Endothelial cell of umbilical vein (primary cell): ENCODE measurements around the gene CD247. TPM values are rescaled to one million over a fixed set of nuclear protein-coding genes. Genes with fewer than 3 reads are reported as not detected.

Experiments used
- BruUV-seq: library from RNA; stranded (reverse); fragments of 400-500 nt; replicated peaks from 2 replicates; lab custom pipeline; 2021; lab: Mats Ljungman, UMichigan
- CTCF ChIA-PET: fragments of 300-600, 350-600 bp; sonication (Branson Sonifier 250); formaldehyde crosslinking; loops from one replicate; lab custom pipeline; 2021; ENCODE audit warnings: antibody characterized with exemption, inconsistent platforms; lab: Charles Lee
- POLR2A ChIA-PET: fragments of 300-600, 350-600 bp; sonication (Branson Sonifier 250); formaldehyde crosslinking; loops from one replicate; lab custom pipeline; 2021; ENCODE audit warnings: antibody characterized with exemption, inconsistent platforms; lab: Charles Lee
- DNase-seq: peaks from one replicate; pipeline ENCODE4 v3.0.0-alpha.2; 2011; ENCODE audit warnings: low read depth, low spot score
- FAIRE-seq: peaks from 2 replicates; lab custom pipeline; 2011; peaks lifted over from hg19 to GRCh38; lab: Jason Lieb, UNC
- H2AFZ ChIP-seq: 2 replicates; pipeline ENCODE4 v1.6.0; 2012; ENCODE audit warnings: low read depth, low read length, control low read depth, inconsistent platforms
- H3K27ac ChIP-seq: 2 replicates; pipeline ENCODE4 v1.5.1; 2011; ENCODE audit warnings: low read depth, mild to moderate bottlenecking, control low read depth, low read length, moderate library complexity; ENCODE audit not compliant: insufficient read depth
- H3K27me3 ChIP-seq, 2 experiments: 2 replicates each; pipeline versions ENCODE4 v1.6.0 to v1.6.1; 2011; ENCODE audit warnings: low read length in 2 of 2, mixed read lengths in 1 of 2; ENCODE audit not compliant: control insufficient read depth in 2 of 2, insufficient read depth in 2 of 2
- H3K36me3 ChIP-seq, 2 experiments: 2 replicates in 1 of 2; 3 replicates in 1 of 2; pipeline ENCODE4 v1.5.1; 2011; ENCODE audit warnings: low read length in 2 of 2, mild to moderate bottlenecking in 1 of 2, moderate library complexity in 1 of 2; ENCODE audit not compliant: control insufficient read depth in 2 of 2, insufficient read depth in 2 of 2; ENCODE audit errors: extremely low read depth in 1 of 2
- H3K4me1 ChIP-seq: 3 replicates; pipeline ENCODE4 v1.5.1; 2011; ENCODE audit warnings: mild to moderate bottlenecking, low read length; ENCODE audit not compliant: control insufficient read depth, insufficient read depth; ENCODE audit errors: extremely low read depth
- H3K4me2 ChIP-seq: 2 replicates; pipeline ENCODE4 v1.6.1; 2011; ENCODE audit warnings: low read length, control low read depth, mixed read lengths; ENCODE audit not compliant: insufficient read depth
- H3K4me3 ChIP-seq, 3 experiments: fragments of 200-600 bp in 1 of 3; sonication (generic), shearing (Covaris generic) in 1 of 3; replicated peaks in 1 of 3; 2 replicates each; pipeline ENCODE4 v1.5.1; 2011 to 2016; ENCODE audit warnings: control low read depth in 3 of 3, low read length in 3 of 3, mild to moderate bottlenecking in 2 of 3, inconsistent platforms in 1 of 3, low read depth in 1 of 3, moderate library complexity in 1 of 3; ENCODE audit not compliant: insufficient read depth in 1 of 3
- H3K79me2 ChIP-seq: 2 replicates; pipeline ENCODE4 v1.6.0; 2012; ENCODE audit warnings: low read length, inconsistent platforms; ENCODE audit not compliant: control insufficient read depth, insufficient read depth
- H3K9ac ChIP-seq: replicated peaks from 2 replicates; pipeline ENCODE3; 2011; ENCODE audit warnings: low read length, control low read depth; ENCODE audit not compliant: insufficient read depth; ENCODE audit errors: extremely low read depth
- H3K9me1 ChIP-seq: replicated peaks from 3 replicates; pipeline ENCODE4 v1.6.0; 2011; ENCODE audit warnings: mild to moderate bottlenecking, low read length; ENCODE audit not compliant: control insufficient read depth, insufficient read depth; ENCODE audit errors: extremely low read depth
- H3K9me3 ChIP-seq: replicated peaks from 2 replicates; pipeline ENCODE4 v1.5.1; 2012; ENCODE audit warnings: low read length, inconsistent platforms; ENCODE audit not compliant: control insufficient read depth, insufficient read depth
- H4K20me1 ChIP-seq: replicated peaks from 2 replicates; pipeline ENCODE3; 2011; ENCODE audit warnings: mild to moderate bottlenecking, low read length; ENCODE audit not compliant: control insufficient read depth, insufficient read depth; ENCODE audit errors: extremely low read depth
- EZH2 ChIP-seq: IDR thresholded peaks from 2 replicates; pipeline ENCODE4 v1.6.1; 2012; ENCODE audit warnings: borderline replicate concordance, low read depth, mild to moderate bottlenecking, moderate library complexity, low read length, inconsistent platforms; ENCODE audit not compliant: severe bottlenecking
- FOS ChIP-seq: IDR thresholded peaks from 2 replicates; pipeline ENCODE4 v1.6.1; 2011; ENCODE audit warnings: mild to moderate bottlenecking, low read length, moderate library complexity, borderline replicate concordance; ENCODE audit not compliant: insufficient read depth
- JUN ChIP-seq: IDR thresholded peaks from 2 replicates; pipeline ENCODE4 v1.6.1; 2011; ENCODE audit warnings: borderline replicate concordance, low read depth; ENCODE audit not compliant: insufficient read length, insufficient read depth
- dilution Hi-C: fragments of 300-500 bp; cut with MboI; formaldehyde crosslinking; loops from one replicate; pipeline ENCODE4 v1.15.0; 2019; ENCODE audit warnings: low sequenced_read_pairs; ENCODE audit not compliant: extremely low pct_ligation_motif_present
- intact Hi-C: fragments of 100-400 bp; cut with micrococcal nuclease; formaldehyde crosslinking; loops from one replicate; pipeline ENCODE4 v1.10.0; 2022
- polyA plus RNA-seq, 4 experiments: library from polyadenylated mRNA; depleted of rRNA in 3 of 4; stranded (reverse) in 3 of 4; unstranded in 1 of 4; fragments of >200 nt; gene quantifications; 2 replicates each; pipeline versions ENCODE4 v1.2.1 to v1.2.3, GENCODE V29; 2011 to 2012; ENCODE audit warnings: missing spikeins in 1 of 4
- total RNA-seq: library from RNA; stranded (reverse); gene quantifications from 2 replicates; pipeline ENCODE4 v1.2.3, GENCODE V29; 2021
- TF ChIP-seq, protein P1 (sequence below), 2 donors: IDR thresholded peaks; 1 replicate in 1 of 2; 2 replicates in 1 of 2; pipeline ENCODE4 v1.5.1; 2011; ENCODE audit warnings: low read length in 2 of 2, mild to moderate bottlenecking in 2 of 2, moderate library complexity in 2 of 2, control low read depth in 1 of 2, inconsistent platforms in 1 of 2, low read depth in 1 of 2; ENCODE audit not compliant: insufficient read depth in 1 of 2; ENCODE audit errors: extremely low read depth in 1 of 2
- TF ChIP-seq, protein P2 (sequence below): IDR thresholded peaks from 2 replicates; pipeline ENCODE4 v1.6.1; 2011; ENCODE audit not compliant: insufficient read depth, insufficient read length

Gene CD247
- total and polyA plus RNA-seq, 2 donors (not counting 3 experiments of a cell fraction or from before 2014, with no cell fraction given) = not detected

DNA sequence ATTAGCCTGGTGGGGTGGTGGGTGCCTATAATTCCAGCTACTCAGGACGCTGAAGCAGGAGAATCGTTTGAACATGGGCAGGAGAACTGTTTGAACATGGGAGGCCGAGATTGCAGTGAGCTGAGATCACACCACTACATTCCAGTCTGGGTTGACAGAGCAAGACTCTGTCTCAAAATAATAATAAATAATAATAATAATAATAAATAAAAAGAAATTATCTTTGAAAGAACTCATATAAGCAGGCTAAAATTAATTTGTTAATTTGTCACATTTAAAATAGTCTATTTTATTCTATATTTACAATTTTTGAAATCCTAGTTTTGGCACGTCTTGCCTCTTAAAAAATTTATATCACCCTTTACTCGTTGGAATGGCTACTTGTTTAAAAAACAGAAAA, 27.6 kb downstream of the CD247 start:
- Histone ChIP-seq H2AFZ (no peak overlapping the region), H3K9me3 (no peaks in the 10 kb centered on the region), H3K9ac (no peak overlapping the region), H3K4me1 (no peaks in the 10 kb centered on the region), H3K36me3 (no peaks in the 10 kb centered on the region), H3K27ac (no peak overlapping the region), H4K20me1 (no peaks in the 10 kb centered on the region), H3K27me3 (peaks cover 2 to 5% of the 10 kb centered on the region in 2 experiments), H3K4me2 (no peak overlapping the region), H3K79me2 (no peaks in the 10 kb centered on the region), H3K9me1 (no peaks in the 10 kb centered on the region), H3K4me3 (no peak overlapping the region)
- dilution Hi-C loops (no loop called here), intact Hi-C loops (no loop called here)
- FAIRE-seq (no peak), DNase-seq (no peak)
- POLR2A ChIA-PET = no interaction called here
- TF ChIP-seq JUN = no peak
- TF ChIP-seq EZH2 = no peak
- TF ChIP-seq, protein P1, sequence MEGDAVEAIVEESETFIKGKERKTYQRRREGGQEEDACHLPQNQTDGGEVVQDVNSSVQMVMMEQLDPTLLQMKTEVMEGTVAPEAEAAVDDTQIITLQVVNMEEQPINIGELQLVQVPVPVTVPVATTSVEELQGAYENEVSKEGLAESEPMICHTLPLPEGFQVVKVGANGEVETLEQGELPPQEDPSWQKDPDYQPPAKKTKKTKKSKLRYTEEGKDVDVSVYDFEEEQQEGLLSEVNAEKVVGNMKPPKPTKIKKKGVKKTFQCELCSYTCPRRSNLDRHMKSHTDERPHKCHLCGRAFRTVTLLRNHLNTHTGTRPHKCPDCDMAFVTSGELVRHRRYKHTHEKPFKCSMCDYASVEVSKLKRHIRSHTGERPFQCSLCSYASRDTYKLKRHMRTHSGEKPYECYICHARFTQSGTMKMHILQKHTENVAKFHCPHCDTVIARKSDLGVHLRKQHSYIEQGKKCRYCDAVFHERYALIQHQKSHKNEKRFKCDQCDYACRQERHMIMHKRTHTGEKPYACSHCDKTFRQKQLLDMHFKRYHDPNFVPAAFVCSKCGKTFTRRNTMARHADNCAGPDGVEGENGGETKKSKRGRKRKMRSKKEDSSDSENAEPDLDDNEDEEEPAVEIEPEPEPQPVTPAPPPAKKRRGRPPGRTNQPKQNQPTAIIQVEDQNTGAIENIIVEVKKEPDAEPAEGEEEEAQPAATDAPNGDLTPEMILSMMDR (IDR thresholded peaks at IDR 0.05; ENCODE audit: extremely low read depth in 1 of 2, insufficient read depth in 1 of 2, low read depth in 1 of 2, low read length in 2 of 2) = no peak
- no peak for TF ChIP-seq FOS
- TF ChIP-seq, protein P2, sequence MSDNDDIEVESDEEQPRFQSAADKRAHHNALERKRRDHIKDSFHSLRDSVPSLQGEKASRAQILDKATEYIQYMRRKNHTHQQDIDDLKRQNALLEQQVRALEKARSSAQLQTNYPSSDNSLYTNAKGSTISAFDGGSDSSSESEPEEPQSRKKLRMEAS = no peak
- CTCF ChIA-PET = no interaction called here
- no TSS peak for BruUV-seq
